Measurements from ENCODE around the gene IGFBP4.
A peak's percentile ranks its signal among the peaks of the same experiment; 100 is the strongest.

IGFBP4 gene

GRCh38 chr17:40471846-40472732 is 28.8 kb downstream of the IGFBP4 start:
- DNase-seq (ENCODE audit: low read depth), result no peak

- DNase-seq (ENCODE audit: low read depth), result no peak
Measured at GRCh38 chr17:40472733-40473452, 29.6 kb downstream of the IGFBP4 start.

GRCh38 chr17:40473573-40474365 is 30.5 kb downstream of the IGFBP4 start:
- DNase-seq (ENCODE audit: low read depth), result no peak

- no peak for DNase-seq (ENCODE audit: low read depth)
Measured at GRCh38 chr17:40474419-40475002, 31.3 kb downstream of the IGFBP4 start.

GRCh38 chr17:40475234-40475908 is 32.1 kb downstream of the IGFBP4 start:
- no peak for DNase-seq (ENCODE audit: low read depth)

DNA sequence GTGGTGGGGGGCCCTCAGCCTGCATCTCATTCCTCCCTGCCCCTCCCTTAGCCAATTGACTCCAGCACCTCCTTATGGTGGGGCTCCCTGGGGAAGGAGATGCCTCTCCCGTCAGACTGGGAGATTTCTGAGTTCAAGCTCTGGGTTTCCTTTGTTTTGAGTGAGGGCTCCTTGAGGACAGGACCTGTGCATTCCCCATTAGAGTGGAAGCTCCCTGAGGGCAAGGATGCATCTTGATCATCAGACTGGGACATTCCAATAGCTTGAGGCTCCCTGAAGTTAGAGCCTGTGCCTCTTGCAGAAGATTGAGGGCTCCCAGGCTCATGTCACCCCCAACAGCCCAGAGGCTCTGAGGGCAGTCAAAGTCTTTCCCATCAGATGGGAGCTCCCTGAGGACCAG is 34.5 kb downstream of the IGFBP4 start:
- no peak for DNase-seq (ENCODE audit: low read depth)

DNA sequence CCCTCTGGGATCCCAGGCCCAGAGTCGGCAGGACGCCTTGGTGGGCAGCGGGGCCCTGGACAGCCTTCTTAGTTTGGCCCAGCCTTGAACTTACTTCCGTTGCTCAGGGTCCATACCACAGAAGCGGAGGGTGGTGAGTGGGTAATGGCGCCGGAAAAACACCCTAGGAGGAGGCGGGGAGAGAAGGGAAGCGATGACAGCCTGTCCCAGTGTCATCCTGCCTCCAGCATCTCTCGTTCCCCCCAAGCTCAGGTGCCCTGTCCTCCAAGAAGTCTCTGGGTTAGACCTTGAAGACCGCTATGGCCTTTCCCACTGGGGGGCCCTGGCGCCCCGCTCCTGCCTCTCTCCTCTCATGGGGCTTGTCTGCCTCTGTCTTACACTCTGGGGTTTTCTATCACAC is 35.2 kb downstream of the IGFBP4 start:
- DNase-seq (ENCODE audit: low read depth), result no peak

- no peak for DNase-seq (ENCODE audit: low read depth)
Measured at GRCh38 chr17:40479754-40480480, 36.7 kb downstream of the IGFBP4 start.

DNA sequence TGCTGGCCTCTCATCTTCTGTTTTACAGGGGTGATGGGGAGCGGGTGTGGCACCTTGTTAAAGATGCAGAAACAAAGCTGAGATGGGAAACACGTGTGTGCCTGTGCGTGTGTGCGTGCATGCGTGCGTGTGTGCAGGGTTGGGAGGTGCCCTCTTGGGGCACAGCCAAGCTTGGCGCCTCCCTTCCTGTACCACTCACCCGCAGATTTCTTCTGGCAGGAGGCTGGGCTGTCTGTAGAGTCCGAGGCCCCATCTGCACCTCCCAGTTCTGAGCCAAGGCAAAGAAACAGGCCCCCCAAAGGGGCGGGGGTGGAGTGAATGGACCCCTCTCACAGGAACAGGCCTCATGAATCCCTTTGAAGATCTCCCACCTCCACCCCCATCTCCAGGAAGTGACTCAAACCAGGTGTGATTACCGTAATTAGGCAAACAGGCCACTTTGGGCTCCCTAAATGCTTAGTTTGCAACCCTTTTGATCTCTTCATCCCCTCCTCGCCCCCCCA is 37.3 kb downstream of the IGFBP4 start:
- peak; percentile 75 for DNase-seq (ENCODE audit: low read depth)

DNA sequence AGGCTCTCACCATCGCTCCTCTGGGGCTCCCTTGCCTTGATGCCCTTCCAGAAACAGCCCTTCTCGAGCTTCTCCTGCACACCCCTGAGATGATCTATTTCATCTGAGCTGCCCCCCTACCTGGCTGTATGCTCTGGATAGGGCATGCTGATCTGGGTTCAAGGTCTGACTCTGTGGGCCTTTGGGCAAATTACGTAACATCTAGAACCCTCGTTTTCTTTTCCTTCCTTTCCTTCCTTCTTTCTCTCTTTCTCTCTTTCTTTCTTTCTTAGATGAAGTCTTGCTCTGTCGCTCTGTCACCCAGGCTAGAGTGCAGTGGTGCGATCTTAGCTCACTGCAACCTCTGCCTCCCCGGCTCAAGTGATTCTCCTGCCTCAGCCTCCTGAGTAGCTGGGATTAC is 37.9 kb downstream of the IGFBP4 start:
- DNase-seq (ENCODE audit: low read depth), result no peak

DNA sequence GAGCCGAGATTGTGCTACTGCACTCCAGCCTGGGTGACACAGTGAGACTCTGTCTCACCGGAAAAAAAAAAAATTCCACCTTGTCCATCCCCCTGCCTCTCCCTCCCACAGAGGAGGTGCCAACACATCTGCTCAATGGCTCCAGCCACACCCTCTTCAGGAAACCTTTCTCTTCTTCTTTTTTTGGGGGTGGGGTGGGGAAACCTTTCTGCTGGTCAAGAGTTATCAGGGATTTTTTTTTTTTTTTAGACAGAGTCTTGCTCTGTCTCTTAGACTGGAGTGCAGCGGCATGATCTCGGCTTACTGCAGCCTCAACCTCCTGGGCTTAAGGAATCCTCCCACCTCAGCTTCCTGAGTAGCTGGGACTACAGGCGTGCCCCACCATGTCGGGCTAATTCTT is 39.5 kb downstream of the IGFBP4 start:
- DNase-seq (ENCODE audit: low read depth), result no peak

GRCh38 chr17:40483679-40484078 is 40.4 kb downstream of the IGFBP4 start:
- no peak for DNase-seq (ENCODE audit: low read depth)

DNA sequence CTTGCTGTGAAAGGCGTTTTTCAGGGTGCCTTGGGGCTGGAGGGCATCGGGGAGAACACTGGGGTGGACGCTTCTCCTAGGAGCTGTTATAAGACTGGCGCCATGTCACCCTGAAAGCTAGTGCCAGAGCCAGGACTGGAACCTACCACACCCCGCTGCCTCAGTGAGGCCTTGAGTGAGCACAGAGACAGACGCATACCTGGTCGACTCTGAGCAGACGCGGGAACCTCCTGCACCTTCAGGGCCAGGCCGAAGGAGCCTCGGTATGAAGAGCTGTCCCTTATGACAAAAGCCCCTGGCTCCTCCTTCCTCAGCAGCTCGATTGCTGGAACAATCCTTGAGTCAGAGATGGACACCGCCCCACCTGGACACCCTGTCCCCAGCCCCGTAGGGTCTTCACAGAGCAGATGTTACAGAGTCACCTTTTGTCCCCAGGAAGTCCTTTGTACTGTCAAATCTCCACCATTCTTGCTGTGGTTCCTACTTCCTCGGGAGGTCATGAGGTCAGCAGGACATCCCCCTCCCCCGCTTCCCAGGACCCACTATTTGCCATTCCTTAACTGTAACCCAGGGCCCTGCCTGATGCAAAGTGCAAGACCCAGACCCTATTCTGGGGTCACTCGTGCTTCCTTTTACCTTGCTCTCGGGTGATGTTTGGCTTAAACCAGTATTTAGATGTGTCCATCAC is 41.2 kb downstream of the IGFBP4 start:
- no peak for DNase-seq (ENCODE audit: low read depth)

GRCh38 chr17:40484973-40485530 is 41.8 kb downstream of the IGFBP4 start:
- no peak for DNase-seq (ENCODE audit: low read depth)

DNA sequence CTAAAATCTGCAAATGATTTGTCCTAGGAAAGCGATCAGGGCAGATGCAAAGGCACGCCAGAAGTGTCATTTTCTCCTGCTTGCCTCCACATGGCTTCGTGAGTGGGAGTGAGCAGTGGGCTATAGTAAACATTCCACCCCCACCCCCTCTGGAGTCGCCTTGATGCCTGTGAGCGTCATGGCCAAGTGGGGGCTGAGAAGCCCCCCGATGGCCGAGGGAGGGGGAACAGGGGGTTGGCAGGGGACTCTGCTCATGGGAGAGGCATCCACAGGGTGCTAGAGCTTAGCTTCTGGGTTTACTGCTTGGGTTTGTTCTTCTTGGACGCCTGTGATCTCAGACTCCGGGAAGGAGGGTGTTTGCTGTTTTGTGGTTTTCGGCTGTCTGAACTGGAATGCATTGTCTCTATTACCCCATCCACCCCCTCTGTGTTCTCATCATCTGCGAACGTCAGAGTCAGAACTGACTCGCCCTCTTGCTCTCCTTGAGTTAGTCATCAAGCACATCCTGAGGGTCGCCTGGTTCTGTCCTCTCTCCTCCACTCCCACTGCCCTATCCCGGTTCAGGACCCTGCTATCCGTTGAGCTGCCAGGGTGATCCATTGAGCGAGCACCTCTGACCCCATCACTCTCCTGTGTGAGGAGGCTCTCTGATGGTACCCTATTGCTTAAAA is 42.7 kb downstream of the IGFBP4 start:
- peak; percentile 32 for DNase-seq (ENCODE audit: low read depth)

DNA sequence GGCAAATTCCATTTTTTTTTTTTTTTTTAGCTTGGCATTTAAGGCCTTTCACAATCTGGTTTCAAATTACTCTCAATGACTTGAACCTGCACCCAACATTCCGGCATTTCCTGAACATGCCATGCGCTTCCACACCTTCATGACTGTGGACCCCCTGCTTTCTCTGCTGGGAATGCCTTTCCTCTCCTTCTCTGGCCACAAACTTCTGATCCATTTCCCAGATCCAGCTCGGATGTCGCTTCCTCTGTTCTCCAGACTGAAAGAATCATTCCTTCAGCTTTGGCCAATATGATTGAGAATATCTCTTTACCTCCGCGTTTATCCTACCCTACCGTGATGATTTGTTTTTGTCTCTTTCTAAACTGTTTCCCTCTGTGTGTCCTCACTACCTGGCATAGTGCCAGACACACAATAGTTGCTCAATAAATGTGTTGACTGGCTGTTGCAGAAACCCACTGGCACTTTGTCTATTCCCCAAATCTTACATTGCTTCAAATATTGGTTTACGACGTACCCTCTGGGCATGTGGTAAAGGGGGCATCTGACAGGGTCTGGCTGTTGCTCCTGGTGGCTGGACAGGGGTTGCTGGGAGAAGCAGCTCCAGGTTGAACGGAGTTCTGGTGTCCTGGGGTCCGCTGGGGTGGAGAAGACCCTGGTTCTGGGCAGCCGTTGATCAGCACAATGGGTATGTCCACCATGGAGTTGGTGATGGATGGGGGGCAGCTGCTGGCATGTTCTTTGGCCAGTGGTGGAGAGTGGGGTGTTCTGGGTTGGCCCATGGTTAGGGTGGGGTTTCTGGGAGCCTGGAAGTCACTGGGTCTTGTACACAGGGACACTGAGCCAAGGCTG is 43.5 kb downstream of the IGFBP4 start:
- no peak for DNase-seq (ENCODE audit: low read depth)

DNA sequence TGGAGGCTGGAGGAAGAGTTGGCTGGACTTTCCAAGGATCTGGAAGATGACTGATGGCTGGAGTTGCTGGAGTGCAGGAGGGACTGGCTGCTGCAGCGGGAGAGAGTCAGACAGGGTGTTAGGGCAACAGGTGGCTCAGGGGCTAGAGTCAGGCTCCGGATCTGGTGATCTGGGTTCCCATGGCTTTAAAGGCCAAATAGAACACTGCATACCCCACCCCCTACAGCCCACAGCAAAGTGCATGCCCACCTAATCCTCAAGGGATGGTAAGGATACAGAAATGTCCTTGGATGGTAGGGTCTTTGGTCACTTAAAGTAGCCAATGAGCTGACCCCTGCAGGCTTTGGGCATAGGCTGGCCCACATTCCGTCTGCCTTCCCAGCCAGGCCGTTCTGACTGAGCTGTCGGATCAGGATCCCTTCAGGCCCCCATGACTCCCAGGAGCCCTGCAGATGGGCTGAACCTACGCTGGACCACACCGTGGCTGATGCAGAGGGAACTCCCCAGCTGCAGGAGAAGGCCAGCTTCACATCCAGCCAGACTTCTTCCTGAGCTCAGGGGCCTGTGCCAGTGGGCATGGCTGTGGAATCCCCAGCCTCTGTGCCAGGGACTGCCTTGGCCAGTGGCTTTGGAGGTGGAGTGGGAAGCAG is 44.2 kb downstream of the IGFBP4 start:
- DNase-seq (ENCODE audit: low read depth), result no peak

Measured in stimulated activated CD4-positive, alpha-beta T cell treated with anti-CD3 and anti-CD28 coated beads, Interleukin-2, amount 100 ng/mL, for 4 hours (primary cell).